ENCODE measurements around the gene EME2. TPM values are rescaled to one million over a fixed set of nuclear protein-coding genes. Genes with fewer than 3 reads are reported as not detected.

Gene EME2
- total and polyA plus RNA-seq, 2 of the 13 experiments (the other 11 are each of a cell fraction or from before 2014, with no cell fraction given) = 4.4 to 7.6 TPM

- TF ChIP-seq POLR2G (IDR thresholded peaks at IDR 0.05; ENCODE audit: low read depth, low read length) = peak; percentile 84
- TF ChIP-seq, protein P1, sequence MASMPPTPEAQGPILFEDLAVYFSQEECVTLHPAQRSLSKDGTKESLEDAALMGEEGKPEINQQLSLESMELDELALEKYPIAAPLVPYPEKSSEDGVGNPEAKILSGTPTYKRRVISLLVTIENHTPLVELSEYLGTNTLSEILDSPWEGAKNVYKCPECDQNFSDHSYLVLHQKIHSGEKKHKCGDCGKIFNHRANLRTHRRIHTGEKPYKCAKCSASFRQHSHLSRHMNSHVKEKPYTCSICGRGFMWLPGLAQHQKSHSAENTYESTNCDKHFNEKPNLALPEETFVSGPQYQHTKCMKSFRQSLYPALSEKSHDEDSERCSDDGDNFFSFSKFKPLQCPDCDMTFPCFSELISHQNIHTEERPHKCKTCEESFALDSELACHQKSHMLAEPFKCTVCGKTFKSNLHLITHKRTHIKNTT (CRISPR knock-in tag; IDR thresholded peaks at IDR 0.05) = no peak
- TF ChIP-seq HDAC1 (CRISPR knock-in tag; IDR thresholded peaks at IDR 0.05) = peak; percentile 85; the same call in 1 of the 2 replicates
- TF ChIP-seq ZNF558 (CRISPR knock-in tag; IDR thresholded peaks at IDR 0.05; ENCODE audit: borderline replicate concordance) = peak; percentile 92; the same call in 1 of the 2 replicates
- TF ChIP-seq, protein P2, sequence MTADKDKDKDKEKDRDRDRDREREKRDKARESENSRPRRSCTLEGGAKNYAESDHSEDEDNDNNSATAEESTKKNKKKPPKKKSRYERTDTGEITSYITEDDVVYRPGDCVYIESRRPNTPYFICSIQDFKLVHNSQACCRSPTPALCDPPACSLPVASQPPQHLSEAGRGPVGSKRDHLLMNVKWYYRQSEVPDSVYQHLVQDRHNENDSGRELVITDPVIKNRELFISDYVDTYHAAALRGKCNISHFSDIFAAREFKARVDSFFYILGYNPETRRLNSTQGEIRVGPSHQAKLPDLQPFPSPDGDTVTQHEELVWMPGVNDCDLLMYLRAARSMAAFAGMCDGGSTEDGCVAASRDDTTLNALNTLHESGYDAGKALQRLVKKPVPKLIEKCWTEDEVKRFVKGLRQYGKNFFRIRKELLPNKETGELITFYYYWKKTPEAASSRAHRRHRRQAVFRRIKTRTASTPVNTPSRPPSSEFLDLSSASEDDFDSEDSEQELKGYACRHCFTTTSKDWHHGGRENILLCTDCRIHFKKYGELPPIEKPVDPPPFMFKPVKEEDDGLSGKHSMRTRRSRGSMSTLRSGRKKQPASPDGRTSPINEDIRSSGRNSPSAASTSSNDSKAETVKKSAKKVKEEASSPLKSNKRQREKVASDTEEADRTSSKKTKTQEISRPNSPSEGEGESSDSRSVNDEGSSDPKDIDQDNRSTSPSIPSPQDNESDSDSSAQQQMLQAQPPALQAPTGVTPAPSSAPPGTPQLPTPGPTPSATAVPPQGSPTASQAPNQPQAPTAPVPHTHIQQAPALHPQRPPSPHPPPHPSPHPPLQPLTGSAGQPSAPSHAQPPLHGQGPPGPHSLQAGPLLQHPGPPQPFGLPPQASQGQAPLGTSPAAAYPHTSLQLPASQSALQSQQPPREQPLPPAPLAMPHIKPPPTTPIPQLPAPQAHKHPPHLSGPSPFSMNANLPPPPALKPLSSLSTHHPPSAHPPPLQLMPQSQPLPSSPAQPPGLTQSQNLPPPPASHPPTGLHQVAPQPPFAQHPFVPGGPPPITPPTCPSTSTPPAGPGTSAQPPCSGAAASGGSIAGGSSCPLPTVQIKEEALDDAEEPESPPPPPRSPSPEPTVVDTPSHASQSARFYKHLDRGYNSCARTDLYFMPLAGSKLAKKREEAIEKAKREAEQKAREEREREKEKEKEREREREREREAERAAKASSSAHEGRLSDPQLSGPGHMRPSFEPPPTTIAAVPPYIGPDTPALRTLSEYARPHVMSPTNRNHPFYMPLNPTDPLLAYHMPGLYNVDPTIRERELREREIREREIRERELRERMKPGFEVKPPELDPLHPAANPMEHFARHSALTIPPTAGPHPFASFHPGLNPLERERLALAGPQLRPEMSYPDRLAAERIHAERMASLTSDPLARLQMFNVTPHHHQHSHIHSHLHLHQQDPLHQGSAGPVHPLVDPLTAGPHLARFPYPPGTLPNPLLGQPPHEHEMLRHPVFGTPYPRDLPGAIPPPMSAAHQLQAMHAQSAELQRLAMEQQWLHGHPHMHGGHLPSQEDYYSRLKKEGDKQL (CRISPR knock-in tag; IDR thresholded peaks at IDR 0.05; ENCODE audit: low read depth) = no peak
- TF ChIP-seq CEBPG (CRISPR knock-in tag; IDR thresholded peaks at IDR 0.05) = no peak
- TF ChIP-seq FOXM1 (CRISPR knock-in tag; IDR thresholded peaks at IDR 0.05) = peak; percentile 50; the same call in 1 of the 2 replicates
- peak; percentile 62 for TF ChIP-seq PHF21A (CRISPR knock-in tag; IDR thresholded peaks at IDR 0.05)
- peak; percentile 15; the same call in 1 of the 2 replicates for TF ChIP-seq ZNF263 (CRISPR knock-in tag; IDR thresholded peaks at IDR 0.05)
- TF ChIP-seq ZNF253 (CRISPR knock-in tag; IDR thresholded peaks at IDR 0.05; ENCODE audit: borderline replicate concordance) = peak; percentile 85; the same call in 1 of the 2 replicates
- TF ChIP-seq SATB2 (CRISPR knock-in tag; IDR thresholded peaks at IDR 0.05) = peak; percentile 60; the same call in 1 of the 2 replicates
- TF ChIP-seq ZNF605 (CRISPR knock-in tag; IDR thresholded peaks at IDR 0.05) = no peak
- TF ChIP-seq SETDB1 (CRISPR knock-in tag; IDR thresholded peaks at IDR 0.05; ENCODE audit: borderline replicate concordance) = no peak
- TF ChIP-seq BHLHE40 (IDR thresholded peaks at IDR 0.05; ENCODE audit: low read length) = peak; percentile 87
- no peak for TF ChIP-seq TOE1 (CRISPR knock-in tag; IDR thresholded peaks at IDR 0.05)
- TF ChIP-seq SRSF1 (optimal IDR thresholded peaks at IDR 0.05; ENCODE audit: low read depth, low read length) = no peak
- no peak for TF ChIP-seq HDAC6 (IDR thresholded peaks at IDR 0.05; ENCODE audit: low read depth, low read length)
- no peak for TF ChIP-seq NCOR1 (IDR thresholded peaks at IDR 0.05; ENCODE audit: borderline replicate concordance, low read length)
- TF ChIP-seq FOXO4 (CRISPR knock-in tag; conservative IDR thresholded peaks at IDR 0.05) = peak; percentile 95; the same call in 1 of the 2 replicates
- peak; percentile 63 for TF ChIP-seq ZNF747 (CRISPR knock-in tag; IDR thresholded peaks at IDR 0.05; ENCODE audit: borderline replicate concordance)
- TF ChIP-seq, protein P3, sequence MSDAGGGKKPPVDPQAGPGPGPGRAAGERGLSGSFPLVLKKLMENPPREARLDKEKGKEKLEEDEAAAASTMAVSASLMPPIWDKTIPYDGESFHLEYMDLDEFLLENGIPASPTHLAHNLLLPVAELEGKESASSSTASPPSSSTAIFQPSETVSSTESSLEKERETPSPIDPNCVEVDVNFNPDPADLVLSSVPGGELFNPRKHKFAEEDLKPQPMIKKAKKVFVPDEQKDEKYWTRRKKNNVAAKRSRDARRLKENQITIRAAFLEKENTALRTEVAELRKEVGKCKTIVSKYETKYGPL (CRISPR knock-in tag; IDR thresholded peaks at IDR 0.05) = no peak
- no peak for TF ChIP-seq HMGA1 (CRISPR knock-in tag; conservative IDR thresholded peaks at IDR 0.05)
Measured at GRCh38 chr16:1772908-1773702, 495 bp downstream of the EME2 start, which contains the start of gene MRPS34 (continued).

Measured in HepG2 (cell line).